Measurements from ENCODE around the gene LILRB2. TPM values are rescaled to one million over a fixed set of nuclear protein-coding genes. Genes with fewer than 3 reads are reported as not detected.

Gene LILRB2
- total and polyA plus RNA-seq, 9 of the 15 experiments (the other 6 are each of a cell fraction or from before 2014, with no cell fraction given), result not detected

- TF ChIP-seq CHAMP1 (IDR thresholded peaks at IDR 0.05), result no peak
- TF ChIP-seq FOXP4 (CRISPR knock-in tag; IDR thresholded peaks at IDR 0.05; ENCODE audit: borderline replicate concordance), result no peak
- TF ChIP-seq HEY1 (CRISPR knock-in tag; IDR thresholded peaks at IDR 0.05; ENCODE audit: borderline replicate concordance), result no peak
These were observed 28.7 kb downstream of the LILRB2 start (continued) for GRCh38 chr19:54252243-54252642.

- Histone ChIP-seq H3K4me2 (ENCODE audit: insufficient read depth, low read length) (no peak overlapping the region), H3K9me3 (replicated peaks; ENCODE audit: control insufficient read depth, insufficient read depth, low read depth, low read length) (no peaks in the 10 kb centered on the region), H4K20me1 (replicated peaks; ENCODE audit: control insufficient read depth, insufficient read depth, low read length) (no peaks in the 10 kb centered on the region), H3K27me3 (ENCODE audit: control insufficient read depth in 2 of 2, insufficient read depth in 2 of 2, low read length in 2 of 2) (peaks cover 41 to 48% of the 10 kb centered on the region in 2 experiments), H3K4me1 (replicated peaks in 1 of 2; ENCODE audit: control insufficient read depth in 2 of 2, insufficient read depth in 2 of 2, low read length in 2 of 2) (no peaks in the 10 kb centered on the region; a peak in 1 of 5 replicates), H3K9ac (ENCODE audit: insufficient read depth in 1 of 2, low read depth in 2 of 2, low read length in 2 of 2) (no peak overlapping the region), H3K36me3 (ENCODE audit: control insufficient read depth, insufficient read depth, low read length) (no peaks in the 10 kb centered on the region), H3K9me1 (ENCODE audit: control insufficient read depth, insufficient read depth, low read length) (no peaks in the 10 kb centered on the region), H2AFZ (ENCODE audit: low read depth, low read length) (no peak overlapping the region), H3K27ac (ENCODE audit: extremely low read depth, low read depth, low read length) (no peak overlapping the region), H3K4me3 (no peak overlapping the region), H3K79me2 (ENCODE audit: control insufficient read depth, insufficient read depth, low read length) (no peaks in the 10 kb centered on the region)
- POLR2A ChIA-PET, result no interaction called here
- FAIRE-seq (no peak), ATAC-seq (peak; percentile 38; the same call in 2 of the 3 replicates), DNase-seq (ENCODE audit: extremely low read depth in 1 of 4, low spot score in 3 of 4) (no peak)
- in situ Hi-C loops (cut with MboI), result no loop called here
- intact Hi-C loops (cut with micrococcal nuclease), result no loop called here
- WGBS (ENCODE audit: insufficient coverage, low coverage, missing lambda C conversion rate), result 1% methylated on average over 8 of the region's 8 CpGs
- no TSS peak for BruUV-seq (replicated peaks)
- TF ChIP-seq SRSF9 (IDR thresholded peaks at IDR 0.05; ENCODE audit: borderline replicate concordance, low read depth, low read length) (no peak), CBX2 (IDR thresholded peaks at IDR 0.05; ENCODE audit: insufficient read depth, low read length, poor library complexity, severe bottlenecking) (no peak), ASH1L (IDR thresholded peaks at IDR 0.05; ENCODE audit: borderline replicate concordance, low read depth, partially characterized antibody) (no peak), ZBTB1 (CRISPR knock-in tag; IDR thresholded peaks at IDR 0.05; ENCODE audit: borderline replicate concordance, low read depth) (no peak), CGGBP1 (CRISPR knock-in tag; IDR thresholded peaks at IDR 0.05) (no peak), TRIM25 (IDR thresholded peaks at IDR 0.05; ENCODE audit: borderline replicate concordance) (no peak), LARP7 (IDR thresholded peaks at IDR 0.05) (no peak)
- CTCF ChIA-PET (ENCODE audit: low intra/inter-chr PET ratio), result no interaction called here
These were observed 32.8 kb downstream of the LILRB2 start for GRCh38 chr19:54248016-54248601.
